Measurements from ENCODE around the gene DCAF5. TPM values are rescaled to one million over a fixed set of nuclear protein-coding genes. Genes with fewer than 3 reads are reported as not detected.
A peak's percentile ranks its signal among the peaks of the same experiment; 100 is the strongest.

Gene DCAF5
- total and polyA plus RNA-seq, 2 of the 8 experiments (the other 6 are each of a cell fraction or from before 2014, with no cell fraction given), result 24.3 to 31.0 TPM

- H3K79me1 ChIP-seq (ENCODE audit: low read depth, low read length), result no peaks in the 10 kb centered on the region
- no peak overlapping the region for H3K4ac ChIP-seq (replicated peaks; ENCODE audit: insufficient read length, low read depth, low read length)
- no peak overlapping the region for H2AFZ ChIP-seq (ENCODE audit: low read length)
- no peak overlapping the region for H2AK5ac ChIP-seq (ENCODE audit: low read depth, low read length)
- H2BK12ac ChIP-seq (ENCODE audit: low read depth, low read length), result no peak overlapping the region
- no peak overlapping the region for H3K4me3 ChIP-seq (ENCODE audit: extremely low read depth in 1 of 4, insufficient read depth in 2 of 4, low read depth in 3 of 4, low read length in 4 of 4)
- CTCF ChIA-PET (ENCODE audit: partially characterized antibody), result interaction anchor here (0.6 to 3.5 kb wide), 39 partner anchors 8 to 1313 kb away, joined by 3 to 27 read pairs (median 4); partner anchors contain the start of genes EXD2 and ZFYVE26
- H3K9me3 ChIP-seq (ENCODE audit: insufficient read depth in 2 of 2, low read depth in 1 of 2, low read length in 1 of 2), result no peaks in the 10 kb centered on the region
- H4K8ac ChIP-seq (ENCODE audit: extremely low read depth, insufficient read depth, low read length), result no peak overlapping the region
- POLR2A ChIA-PET (ENCODE audit: partially characterized antibody), result interaction anchor here (0.5 to 1.4 kb wide), 3 partner anchors 22 to 52 kb away, joined by 4 to 5 read pairs (median 5); partner anchors contain the start of gene DCAF5
- H4K20me1 ChIP-seq (replicated peaks in 1 of 2; ENCODE audit: control insufficient read depth in 1 of 2, insufficient read depth in 2 of 2, low read length in 2 of 2), result peaks cover 3% of the 10 kb centered on the region in 2 experiments
- H3K36me3 ChIP-seq (ENCODE audit: control insufficient read depth in 2 of 4, insufficient read depth in 4 of 4, low read length in 3 of 4), result no peaks in the 10 kb centered on the region
- H3K9ac ChIP-seq (replicated peaks in 1 of 4; ENCODE audit: extremely low read depth in 1 of 4, low read depth in 3 of 4, low read length in 3 of 4), result no peak overlapping the region
- peaks cover 0 to 15% of the 10 kb centered on the region in 2 experiments; a peak in 1 of 4 replicates for H3K79me2 ChIP-seq (ENCODE audit: control insufficient read depth in 1 of 2, insufficient read depth in 2 of 2, low read length in 2 of 2)
- no peak overlapping the region for H4K91ac ChIP-seq (replicated peaks; ENCODE audit: insufficient read length, low read length)
- no peak overlapping the region for H2BK20ac ChIP-seq (ENCODE audit: low read length)
- no peak overlapping the region for H3K56ac ChIP-seq (replicated peaks; ENCODE audit: insufficient read length, low read depth, low read length)
- peaks cover 0 to 4% (median 2%) of the 10 kb centered on the region in 4 experiments; a peak in 3 of 7 replicates for H3K4me1 ChIP-seq (replicated peaks in 1 of 4; ENCODE audit: control insufficient read depth in 3 of 4, insufficient read depth in 4 of 4, low read length in 3 of 4)
- H3K27me3 ChIP-seq (replicated peaks in 1 of 4; ENCODE audit: control insufficient read depth in 3 of 4, extremely low read depth in 1 of 4, insufficient read depth in 3 of 4, low read length in 3 of 4), result no peaks in the 10 kb centered on the region
- no peak overlapping the region for H3K14ac ChIP-seq (ENCODE audit: insufficient read length)
- 30% methylated on average over 7 of the region's 7 CpGs; no CpG with 5 or more reads in 1 of the 2 experiments for WGBS, 2 experiments (ENCODE audit: extremely low coverage in 1 of 2, insufficient coverage in 1 of 2, insufficient read length in 1 of 2, insufficient replicate concordance in 2 of 2, low coverage in 1 of 2, low lambda C conversion rate in 2 of 2, missing lambda C conversion rate in 1 of 2)
- H2BK120ac ChIP-seq (replicated peaks; ENCODE audit: low read depth, low read length), result no peak overlapping the region
- DNase-seq (ENCODE audit: low read depth in 1 of 2, low spot score in 2 of 2), result peak in 1 of 2 experiments; percentile 73
- FAIRE-seq, result peak; percentile 97
- H3K27ac ChIP-seq (ENCODE audit: low read depth, low read length), result peak overlapping the region; percentile 1; the same call in 1 of the 2 replicates
- no peaks in the 10 kb centered on the region for H3K23me2 ChIP-seq (ENCODE audit: low read depth, low read length)
- no peak overlapping the region for H3K18ac ChIP-seq (ENCODE audit: extremely low read depth, low read length)
- no peak overlapping the region for H2BK15ac ChIP-seq (ENCODE audit: low read length)
- H2BK5ac ChIP-seq (ENCODE audit: low read depth, low read length), result no peak overlapping the region
- H4K5ac ChIP-seq (ENCODE audit: insufficient read length, low read depth, low read length), result no peak overlapping the region
- H3K4me2 ChIP-seq (ENCODE audit: insufficient read depth in 1 of 2, low read depth in 2 of 2, low read length in 2 of 2), result peak overlapping the region in 1 of 2 experiments; percentile 35; a peak in 1 of 4 replicates
- H3K23ac ChIP-seq (ENCODE audit: insufficient read length), result no peak overlapping the region
- TF ChIP-seq KDM4A (IDR thresholded peaks at IDR 0.05; ENCODE audit: low read depth, low read length, severe bottlenecking), result no peak
- TF ChIP-seq MAX (IDR thresholded peaks at IDR 0.05), result no peak
- no peak for TF ChIP-seq SIX5 (IDR thresholded peaks at IDR 0.05; ENCODE audit: low read depth, low read length)
- TF ChIP-seq JUND (IDR thresholded peaks at IDR 0.05; ENCODE audit: low read length), result 0 out of 2 replicates have a peak, but pooled peaks have one; percentile 20
- no peak for TF ChIP-seq KDM1A (IDR thresholded peaks at IDR 0.05; ENCODE audit: borderline replicate concordance, low read length)
Observed at GRCh38 chr14:69129264-69129880, 23.5 kb downstream of the DCAF5 start.
